ENCODE measurements around the gene KNG1.

KNG1 gene

GRCh38 chr3:186671051-186671450 is 46.1 kb upstream of the KNG1 start:
- Histone ChIP-seq H3K27me3 (ENCODE audit: low read depth, low read length) (peaks cover 21% of the 10 kb centered on the region; the same call in 1 of the 2 replicates), H3K9me3 (ENCODE audit: insufficient read depth, low read length) (no peaks in the 10 kb centered on the region), H2AFZ (ENCODE audit: low read depth, low read length) (no peak overlapping the region)

GRCh38 chr3:186678604-186679003 is 38.6 kb upstream of the KNG1 start:
- TF ChIP-seq EZH2phosphoT487 (IDR thresholded peaks at IDR 0.05; ENCODE audit: low read depth) (no peak), CTCF (IDR thresholded peaks at IDR 0.05; ENCODE audit: low read depth, low read length) (no peak)
- Histone ChIP-seq H3K27ac (ENCODE audit: low read length) (no peak overlapping the region), H3K79me2 (ENCODE audit: low read length) (no peaks in the 10 kb centered on the region), H3K36me3 (replicated peaks; ENCODE audit: low read depth, low read length) (no peaks in the 10 kb centered on the region), H3K4me3 (ENCODE audit: low read length) (no peak overlapping the region), H2AFZ (ENCODE audit: low read depth, low read length) (no peak overlapping the region), H3K4me2 (ENCODE audit: low read length) (no peak overlapping the region), H3K27me3 (ENCODE audit: low read depth, low read length) (peaks cover 35% of the 10 kb centered on the region; the same call in 1 of the 2 replicates), H3K4me1 (ENCODE audit: low read length) (no peaks in the 10 kb centered on the region), H4K20me1 (ENCODE audit: insufficient read depth, low read length) (no peaks in the 10 kb centered on the region), H3K9me3 (ENCODE audit: insufficient read depth, low read length) (no peaks in the 10 kb centered on the region), H3K9ac (ENCODE audit: low read length) (no peak overlapping the region)

More at GRCh38 chr3:186671051-186671450, 46.1 kb upstream of the KNG1 start:
- H3K4me1 ChIP-seq (ENCODE audit: low read length) = no peaks in the 10 kb centered on the region; the same call in 1 of the 2 replicates
- no peak for TF ChIP-seq CTCF (IDR thresholded peaks at IDR 0.05; ENCODE audit: low read depth, low read length)
- no peak for TF ChIP-seq EZH2phosphoT487 (IDR thresholded peaks at IDR 0.05; ENCODE audit: low read depth)
- H3K4me3 ChIP-seq (ENCODE audit: low read length) = no peak overlapping the region
- H3K79me2 ChIP-seq (ENCODE audit: low read length) = no peaks in the 10 kb centered on the region
- no peaks in the 10 kb centered on the region for H4K20me1 ChIP-seq (ENCODE audit: insufficient read depth, low read length)
- H3K27ac ChIP-seq (ENCODE audit: low read length) = no peak overlapping the region
- no peak overlapping the region for H3K4me2 ChIP-seq (ENCODE audit: low read length)
- H3K9ac ChIP-seq (ENCODE audit: low read length) = no peak overlapping the region
- no peaks in the 10 kb centered on the region for H3K36me3 ChIP-seq (replicated peaks; ENCODE audit: low read depth, low read length)

- Histone ChIP-seq H4K20me1 (ENCODE audit: insufficient read depth, low read length) (no peaks in the 10 kb centered on the region), H3K36me3 (replicated peaks; ENCODE audit: low read depth, low read length) (no peaks in the 10 kb centered on the region), H3K9me3 (ENCODE audit: insufficient read depth, low read length) (no peaks in the 10 kb centered on the region), H3K4me2 (ENCODE audit: low read length) (no peak overlapping the region), H3K79me2 (ENCODE audit: low read length) (no peaks in the 10 kb centered on the region), H2AFZ (ENCODE audit: low read depth, low read length) (no peak overlapping the region), H3K27me3 (ENCODE audit: low read depth, low read length) (peaks cover 30% of the 10 kb centered on the region; the same call in 1 of the 2 replicates), H3K4me1 (ENCODE audit: low read length) (no peaks in the 10 kb centered on the region), H3K4me3 (ENCODE audit: low read length) (no peak overlapping the region), H3K27ac (ENCODE audit: low read length) (no peak overlapping the region), H3K9ac (ENCODE audit: low read length) (no peak overlapping the region)
- no peak for TF ChIP-seq CTCF (IDR thresholded peaks at IDR 0.05; ENCODE audit: low read depth, low read length)
- TF ChIP-seq EZH2phosphoT487 (IDR thresholded peaks at IDR 0.05; ENCODE audit: low read depth) = no peak
These were observed 38.0 kb upstream of the KNG1 start for GRCh38 chr3:186679151-186679550.

GRCh38 chr3:186680869-186681268 is 36.3 kb upstream of the KNG1 start:
- Histone ChIP-seq H3K27ac (ENCODE audit: low read length) (no peak overlapping the region), H3K4me3 (ENCODE audit: low read length) (no peak overlapping the region), H3K4me2 (ENCODE audit: low read length) (no peak overlapping the region), H3K9ac (ENCODE audit: low read length) (no peak overlapping the region), H3K36me3 (replicated peaks; ENCODE audit: low read depth, low read length) (no peaks in the 10 kb centered on the region), H2AFZ (ENCODE audit: low read depth, low read length) (no peak overlapping the region), H3K4me1 (ENCODE audit: low read length) (no peaks in the 10 kb centered on the region), H3K79me2 (ENCODE audit: low read length) (no peaks in the 10 kb centered on the region), H4K20me1 (ENCODE audit: insufficient read depth, low read length) (no peaks in the 10 kb centered on the region), H3K27me3 (ENCODE audit: low read depth, low read length) (peaks cover 18% of the 10 kb centered on the region; the same call in 1 of the 2 replicates), H3K9me3 (ENCODE audit: insufficient read depth, low read length) (no peaks in the 10 kb centered on the region)
- TF ChIP-seq EZH2phosphoT487 (IDR thresholded peaks at IDR 0.05; ENCODE audit: low read depth) = no peak
- TF ChIP-seq CTCF (IDR thresholded peaks at IDR 0.05; ENCODE audit: low read depth, low read length) = no peak
